ENCODE data around the gene SLC2A4. TPM values are rescaled to one million over a fixed set of nuclear protein-coding genes. Genes with fewer than 3 reads are reported as not detected.

The SLC2A4 gene
- total and polyA plus RNA-seq, 2 experiments from 2014 or later, result 6.3 to 13.6 TPM

DNA sequence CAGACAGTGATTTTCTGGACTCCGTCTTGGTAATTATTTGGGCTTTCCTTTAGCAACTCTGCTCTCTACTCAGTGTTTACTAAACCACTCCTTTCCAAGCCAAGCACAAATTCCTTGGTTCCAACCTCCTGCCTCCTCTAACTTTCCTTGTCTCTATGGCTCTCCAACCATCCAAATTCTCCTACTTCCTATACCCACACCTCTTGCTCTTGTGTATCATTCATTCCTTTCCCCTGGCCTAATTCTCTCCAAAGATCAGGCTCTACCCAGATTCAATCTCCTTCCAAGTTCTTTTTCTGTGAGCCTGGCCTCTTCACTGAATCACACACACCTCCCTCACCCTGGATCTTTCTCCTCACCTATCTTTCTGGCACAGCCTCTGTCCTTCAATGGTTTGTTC, 46.5 kb downstream of the SLC2A4 start (continued):
- TF ChIP-seq, protein P1, sequence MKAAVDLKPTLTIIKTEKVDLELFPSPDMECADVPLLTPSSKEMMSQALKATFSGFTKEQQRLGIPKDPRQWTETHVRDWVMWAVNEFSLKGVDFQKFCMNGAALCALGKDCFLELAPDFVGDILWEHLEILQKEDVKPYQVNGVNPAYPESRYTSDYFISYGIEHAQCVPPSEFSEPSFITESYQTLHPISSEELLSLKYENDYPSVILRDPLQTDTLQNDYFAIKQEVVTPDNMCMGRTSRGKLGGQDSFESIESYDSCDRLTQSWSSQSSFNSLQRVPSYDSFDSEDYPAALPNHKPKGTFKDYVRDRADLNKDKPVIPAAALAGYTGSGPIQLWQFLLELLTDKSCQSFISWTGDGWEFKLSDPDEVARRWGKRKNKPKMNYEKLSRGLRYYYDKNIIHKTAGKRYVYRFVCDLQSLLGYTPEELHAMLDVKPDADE (IDR thresholded peaks at IDR 0.05), result no peak
- TF ChIP-seq POLR2AphosphoS5 (IDR thresholded peaks at IDR 0.05; ENCODE audit: low read depth), result no peak
- no peak for TF ChIP-seq EZH2 (IDR thresholded peaks at IDR 0.05; ENCODE audit: low read depth, unreplicated experiment)
- TF ChIP-seq, protein P2, sequence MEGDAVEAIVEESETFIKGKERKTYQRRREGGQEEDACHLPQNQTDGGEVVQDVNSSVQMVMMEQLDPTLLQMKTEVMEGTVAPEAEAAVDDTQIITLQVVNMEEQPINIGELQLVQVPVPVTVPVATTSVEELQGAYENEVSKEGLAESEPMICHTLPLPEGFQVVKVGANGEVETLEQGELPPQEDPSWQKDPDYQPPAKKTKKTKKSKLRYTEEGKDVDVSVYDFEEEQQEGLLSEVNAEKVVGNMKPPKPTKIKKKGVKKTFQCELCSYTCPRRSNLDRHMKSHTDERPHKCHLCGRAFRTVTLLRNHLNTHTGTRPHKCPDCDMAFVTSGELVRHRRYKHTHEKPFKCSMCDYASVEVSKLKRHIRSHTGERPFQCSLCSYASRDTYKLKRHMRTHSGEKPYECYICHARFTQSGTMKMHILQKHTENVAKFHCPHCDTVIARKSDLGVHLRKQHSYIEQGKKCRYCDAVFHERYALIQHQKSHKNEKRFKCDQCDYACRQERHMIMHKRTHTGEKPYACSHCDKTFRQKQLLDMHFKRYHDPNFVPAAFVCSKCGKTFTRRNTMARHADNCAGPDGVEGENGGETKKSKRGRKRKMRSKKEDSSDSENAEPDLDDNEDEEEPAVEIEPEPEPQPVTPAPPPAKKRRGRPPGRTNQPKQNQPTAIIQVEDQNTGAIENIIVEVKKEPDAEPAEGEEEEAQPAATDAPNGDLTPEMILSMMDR (conservative IDR thresholded peaks at IDR 0.05; ENCODE audit: low read depth in 2 of 2), result no peak
- no peak for TF ChIP-seq ZNF331 (CRISPR knock-in tag; IDR thresholded peaks at IDR 0.05; ENCODE audit: low read depth)
- TF ChIP-seq ZNF114 (CRISPR knock-in tag; IDR thresholded peaks at IDR 0.05), result no peak
- TF ChIP-seq NANOG (IDR thresholded peaks at IDR 0.05; ENCODE audit: borderline replicate concordance), result no peak
- TF ChIP-seq, protein P3, sequence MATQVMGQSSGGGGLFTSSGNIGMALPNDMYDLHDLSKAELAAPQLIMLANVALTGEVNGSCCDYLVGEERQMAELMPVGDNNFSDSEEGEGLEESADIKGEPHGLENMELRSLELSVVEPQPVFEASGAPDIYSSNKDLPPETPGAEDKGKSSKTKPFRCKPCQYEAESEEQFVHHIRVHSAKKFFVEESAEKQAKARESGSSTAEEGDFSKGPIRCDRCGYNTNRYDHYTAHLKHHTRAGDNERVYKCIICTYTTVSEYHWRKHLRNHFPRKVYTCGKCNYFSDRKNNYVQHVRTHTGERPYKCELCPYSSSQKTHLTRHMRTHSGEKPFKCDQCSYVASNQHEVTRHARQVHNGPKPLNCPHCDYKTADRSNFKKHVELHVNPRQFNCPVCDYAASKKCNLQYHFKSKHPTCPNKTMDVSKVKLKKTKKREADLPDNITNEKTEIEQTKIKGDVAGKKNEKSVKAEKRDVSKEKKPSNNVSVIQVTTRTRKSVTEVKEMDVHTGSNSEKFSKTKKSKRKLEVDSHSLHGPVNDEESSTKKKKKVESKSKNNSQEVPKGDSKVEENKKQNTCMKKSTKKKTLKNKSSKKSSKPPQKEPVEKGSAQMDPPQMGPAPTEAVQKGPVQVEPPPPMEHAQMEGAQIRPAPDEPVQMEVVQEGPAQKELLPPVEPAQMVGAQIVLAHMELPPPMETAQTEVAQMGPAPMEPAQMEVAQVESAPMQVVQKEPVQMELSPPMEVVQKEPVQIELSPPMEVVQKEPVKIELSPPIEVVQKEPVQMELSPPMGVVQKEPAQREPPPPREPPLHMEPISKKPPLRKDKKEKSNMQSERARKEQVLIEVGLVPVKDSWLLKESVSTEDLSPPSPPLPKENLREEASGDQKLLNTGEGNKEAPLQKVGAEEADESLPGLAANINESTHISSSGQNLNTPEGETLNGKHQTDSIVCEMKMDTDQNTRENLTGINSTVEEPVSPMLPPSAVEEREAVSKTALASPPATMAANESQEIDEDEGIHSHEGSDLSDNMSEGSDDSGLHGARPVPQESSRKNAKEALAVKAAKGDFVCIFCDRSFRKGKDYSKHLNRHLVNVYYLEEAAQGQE (IDR thresholded peaks at IDR 0.05; ENCODE audit: unreplicated experiment), result no peak
- TF ChIP-seq CREB1 (CRISPR knock-in tag; IDR thresholded peaks at IDR 0.05; ENCODE audit: low read depth), result no peak

DNA sequence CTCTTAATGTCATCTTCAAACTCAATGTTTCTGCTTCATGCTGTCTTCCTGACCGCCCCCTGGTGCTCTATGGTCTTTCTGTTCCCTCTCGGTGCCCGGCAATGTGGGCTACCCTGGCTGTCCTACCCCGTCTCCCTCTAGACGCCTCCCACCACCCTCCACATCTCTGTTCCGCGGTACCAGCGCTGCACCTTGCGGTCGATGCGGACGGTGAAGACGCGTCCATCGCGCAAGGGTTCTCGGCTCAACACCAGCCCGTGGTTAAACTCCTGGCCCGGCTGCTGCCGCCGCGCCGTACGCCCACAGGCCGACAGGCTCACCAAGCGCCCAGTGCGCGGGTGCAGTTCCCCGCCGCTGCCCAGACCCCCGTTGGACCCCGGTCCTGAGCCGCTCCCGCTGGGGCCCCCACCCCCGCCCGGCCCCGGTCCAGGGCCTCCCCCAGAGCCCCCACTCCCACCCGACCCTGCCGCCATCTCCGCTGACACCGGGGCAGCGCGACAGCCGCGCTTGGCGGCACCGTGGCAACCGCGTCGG, 47.4 kb downstream of the SLC2A4 start, which contains the start of gene NEURL4:
Gene NEURL4, minus strand, starts transcription at position 496 of the 534 bp plus-strand sequence. Its CDS starts 23 bp downstream, at position 473.
- DNase-seq (ENCODE audit: low spot score) (peak; percentile 60), ATAC-seq (peak; percentile 26)
- Histone ChIP-seq H3K4me3 (peak within 1 kb of the TSS; percentile 70), H3K4me2 (peak within 1 kb of the TSS; percentile 99), H3K27ac (ENCODE audit: low read depth) (peak within 1 kb of the TSS; percentile 93), H2AFZ (peak within 1 kb of the TSS; percentile 33), H3K9me2 (ENCODE audit: insufficient read depth) (no peaks in the 10 kb centered on the region), H3K36me3 (ENCODE audit: insufficient read depth) (no peaks in the 10 kb centered on the region), H3K27me3 (ENCODE audit: insufficient read depth) (no peaks in the 10 kb centered on the region), H3F3A (replicated peaks; ENCODE audit: low read depth) (peaks cover 24% of the 10 kb centered on the region), H4K20me1 (replicated peaks; ENCODE audit: insufficient read depth) (no peaks in the 10 kb centered on the region), H3K79me2 (replicated peaks; ENCODE audit: insufficient read depth) (peaks cover 14% of the 10 kb centered on the region), H3K4me1 (ENCODE audit: insufficient read depth) (peaks cover 10% of the 10 kb centered on the region)
- no peaks in the 10 kb centered on the region for H3K9me3 Mint-ChIP-seq
- H3K27me3 Mint-ChIP-seq (ENCODE audit: insufficient read depth, low read depth, poor library complexity), result peaks cover 7% of the 10 kb centered on the region
- H3K27ac Mint-ChIP-seq, result peak within 1 kb of the TSS; percentile 97
- H3K4me3 Mint-ChIP-seq, result peak within 1 kb of the TSS; percentile 99
- peaks cover 22% of the 10 kb centered on the region for H3K4me1 Mint-ChIP-seq
- H3K36me3 Mint-ChIP-seq (ENCODE audit: low read depth), result peaks cover 23% of the 10 kb centered on the region
- TF ChIP-seq STAT1 (IDR thresholded peaks at IDR 0.05; ENCODE audit: unreplicated experiment) (no peak), EZH2 (IDR thresholded peaks at IDR 0.05; ENCODE audit: low read depth, unreplicated experiment) (no peak)
- TF ChIP-seq, protein P2 (conservative IDR thresholded peaks at IDR 0.05; ENCODE audit: low read depth in 2 of 2), result no peak
- TF ChIP-seq, protein P3 (IDR thresholded peaks at IDR 0.05; ENCODE audit: unreplicated experiment), result no peak

Data from GM23338 (cell line).